Activated CD8-positive, alpha-beta memory T cell treated with anti-CD3 and anti-CD28 coated beads for 4 hours (primary cell): ENCODE measurements around the gene PRSS53.

Experiments used
- DNase-seq, 2 donors: peaks; one replicate each; pipeline ENCODE4 v3.0.0-alpha.2; 2020; ENCODE audit warnings: low read depth in 2 of 2

The PRSS53 gene

GRCh38 chr16:31043352-31043751, 45.4 kb downstream of the PRSS53 start:
- DNase-seq = no peak

- no peak for DNase-seq
These were observed 45.9 kb downstream of the PRSS53 start for GRCh38 chr16:31042866-31043265.

GRCh38 chr16:31038993-31039392, 49.8 kb downstream of the PRSS53 start:
- DNase-seq = no peak

- no peak for DNase-seq
These were observed 52.1 kb downstream of the PRSS53 start for GRCh38 chr16:31036691-31037090.

- peak; percentile 76 to 82 for DNase-seq
These were observed 54.8 kb downstream of the PRSS53 start for GRCh38 chr16:31033709-31034492.
